ENCODE measurements around the gene ATP5ME. TPM values are rescaled to one million over a fixed set of nuclear protein-coding genes. Genes with fewer than 3 reads are reported as not detected.

ATP5ME gene
- total and polyA plus RNA-seq, 5 donors = 689 to 1,352 (median 765) TPM

- intact Hi-C loops (cut with DNase I) = no loop called here
- 56% methylated on average over 22 of the region's 22 CpGs for WGBS
- DNase-seq = peak; percentile 10 to 60 (median 32)
- Histone ChIP-seq H3K9me3 (ENCODE audit: control insufficient read depth, low read length) (no peaks in the 10 kb centered on the region), H3K4me1 (ENCODE audit: control insufficient read depth, insufficient read depth, low read length) (no peaks in the 10 kb centered on the region), H3K27me3 (ENCODE audit: control insufficient read depth, insufficient read depth) (no peaks in the 10 kb centered on the region), H3K4me3 (ENCODE audit: low read length) (no peak overlapping the region), H3K27ac (ENCODE audit: low read length) (no peak overlapping the region)
- peak in 1 of 2 donors; percentile 4 for ATAC-seq
These were observed 8.2 kb downstream of the ATP5ME start for GRCh38 chr4:665751-666435.

- Histone ChIP-seq H3K4me1 (ENCODE audit: control insufficient read depth, insufficient read depth, low read length) (no peaks in the 10 kb centered on the region), H3K27ac (ENCODE audit: low read length) (no peak overlapping the region), H3K4me3 (ENCODE audit: low read length) (no peak overlapping the region), H3K27me3 (ENCODE audit: control insufficient read depth, insufficient read depth) (no peaks in the 10 kb centered on the region), H3K9me3 (ENCODE audit: control insufficient read depth, low read length) (no peaks in the 10 kb centered on the region)
- ATAC-seq = no peak
- 85% methylated on average over 12 of the region's 12 CpGs for WGBS
- peak in 2 of 3 donors; percentile 18 to 57 for DNase-seq
- intact Hi-C loops (cut with DNase I) = no loop called here
These were observed 8.7 kb downstream of the ATP5ME start for GRCh38 chr4:665381-665750.

GRCh38 chr4:664713-665231, 9.3 kb downstream of the ATP5ME start:
- WGBS = 97% methylated on average over 24 of the region's 24 CpGs
- peak; percentile 7 to 52 (median 36) for DNase-seq
- Histone ChIP-seq H3K4me1 (ENCODE audit: control insufficient read depth, insufficient read depth, low read length) (no peaks in the 10 kb centered on the region), H3K27me3 (ENCODE audit: control insufficient read depth, insufficient read depth) (no peaks in the 10 kb centered on the region), H3K4me3 (ENCODE audit: low read length) (no peak overlapping the region), H3K27ac (ENCODE audit: low read length) (no peak overlapping the region), H3K9me3 (ENCODE audit: control insufficient read depth, low read length) (no peaks in the 10 kb centered on the region)
- ATAC-seq = no peak
- intact Hi-C loops (cut with DNase I) = no loop called here

- peak overlapping the region; percentile 63 for H3K4me3 ChIP-seq (ENCODE audit: low read length)
- ATAC-seq (peak; percentile 57 to 62), DNase-seq (peak; percentile 70 to 90 (median 88))
- intact Hi-C loops (cut with DNase I) = no loop called here
- no peak overlapping the region for H3K27ac ChIP-seq (ENCODE audit: low read length)
- WGBS = 2% methylated on average over 80 of the region's 80 CpGs
- no peaks in the 10 kb centered on the region for H3K9me3 ChIP-seq (ENCODE audit: control insufficient read depth, low read length)
- no peaks in the 10 kb centered on the region for H3K4me1 ChIP-seq (ENCODE audit: control insufficient read depth, insufficient read depth, low read length)
- H3K27me3 ChIP-seq (ENCODE audit: control insufficient read depth, insufficient read depth) = no peaks in the 10 kb centered on the region
These were observed 10.3 kb downstream of the ATP5ME start for GRCh38 chr4:663438-664428.

- ATAC-seq (peak in 1 of 2 donors; percentile 4), DNase-seq (peak in 1 of 3 donors; percentile 21)
- WGBS = 52% methylated on average over 20 of the region's 20 CpGs
- Histone ChIP-seq H3K27ac (ENCODE audit: low read length) (no peak overlapping the region), H3K4me3 (ENCODE audit: low read length) (peak overlapping the region; percentile 63), H3K4me1 (ENCODE audit: control insufficient read depth, insufficient read depth, low read length) (no peaks in the 10 kb centered on the region), H3K9me3 (ENCODE audit: control insufficient read depth, low read length) (no peaks in the 10 kb centered on the region), H3K27me3 (ENCODE audit: control insufficient read depth, insufficient read depth) (no peaks in the 10 kb centered on the region)
- intact Hi-C loops (cut with DNase I) = no loop called here
These were observed 11.0 kb downstream of the ATP5ME start for GRCh38 chr4:663046-663437.

GRCh38 chr4:661881-662761, 12.0 kb downstream of the ATP5ME start:
- Histone ChIP-seq H3K4me3 (ENCODE audit: low read length) (no peak overlapping the region), H3K4me1 (ENCODE audit: control insufficient read depth, insufficient read depth, low read length) (no peaks in the 10 kb centered on the region), H3K27me3 (ENCODE audit: control insufficient read depth, insufficient read depth) (no peaks in the 10 kb centered on the region), H3K9me3 (ENCODE audit: control insufficient read depth, low read length) (no peaks in the 10 kb centered on the region), H3K27ac (ENCODE audit: low read length) (no peak overlapping the region)
- intact Hi-C loops (cut with DNase I) = no loop called here
- whole genome bisulfite sequencing = 97% methylated on average over 42 of the region's 42 CpGs
- ATAC-seq (peak in 1 of 2 donors; percentile 7), DNase-seq (peak in 2 of 3 donors; percentile 18 to 61)

- DNase-seq (no peak), ATAC-seq (no peak)
- no peaks in the 10 kb centered on the region for H3K27me3 ChIP-seq (ENCODE audit: control insufficient read depth, insufficient read depth)
- no peak overlapping the region for H3K27ac ChIP-seq (ENCODE audit: low read length)
- intact Hi-C loops (cut with DNase I) = no loop called here
- WGBS = 84% methylated on average over 3 of the region's 3 CpGs
- no peak overlapping the region for H3K4me3 ChIP-seq (ENCODE audit: low read length)
- no peaks in the 10 kb centered on the region for H3K9me3 ChIP-seq (ENCODE audit: control insufficient read depth, low read length)
- no peaks in the 10 kb centered on the region for H3K4me1 ChIP-seq (ENCODE audit: control insufficient read depth, insufficient read depth, low read length)
These were observed 12.8 kb downstream of the ATP5ME start for GRCh38 chr4:661231-661630.

GRCh38 chr4:660401-660800, 13.7 kb downstream of the ATP5ME start:
- no peaks in the 10 kb centered on the region for H3K27me3 ChIP-seq (ENCODE audit: control insufficient read depth, insufficient read depth)
- ATAC-seq (no peak), DNase-seq (peak in 2 of 3 donors; percentile 15 to 25)
- H3K4me3 ChIP-seq (ENCODE audit: low read length) = no peak overlapping the region
- intact Hi-C loops (cut with DNase I) = no loop called here
- WGBS = 91% methylated on average over 10 of the region's 10 CpGs
- no peaks in the 10 kb centered on the region for H3K9me3 ChIP-seq (ENCODE audit: control insufficient read depth, low read length)
- no peaks in the 10 kb centered on the region for H3K4me1 ChIP-seq (ENCODE audit: control insufficient read depth, insufficient read depth, low read length)
- no peak overlapping the region for H3K27ac ChIP-seq (ENCODE audit: low read length)

- no peaks in the 10 kb centered on the region for H3K4me1 ChIP-seq (ENCODE audit: control insufficient read depth, insufficient read depth, low read length)
- H3K27me3 ChIP-seq (ENCODE audit: control insufficient read depth, insufficient read depth) = no peaks in the 10 kb centered on the region
- DNase-seq = peak; percentile 2 to 31 (median 23)
- H3K4me3 ChIP-seq (ENCODE audit: low read length) = no peak overlapping the region
- no peak for ATAC-seq
- 93% methylated on average over 8 of the region's 8 CpGs for WGBS
- no peaks in the 10 kb centered on the region for H3K9me3 ChIP-seq (ENCODE audit: control insufficient read depth, low read length)
- intact Hi-C loops (cut with DNase I) = no loop called here
- H3K27ac ChIP-seq (ENCODE audit: low read length) = no peak overlapping the region
These were observed 14.2 kb downstream of the ATP5ME start for GRCh38 chr4:659851-660250.
